NT2/D1 (cell line): ENCODE results near the gene FCER2.

Experiments used
- SUZ12 ChIP-seq: IDR thresholded peaks from 2 replicates; pipeline ENCODE4 v1.6.1; 2011; ENCODE audit not compliant: insufficient read length, insufficient read depth; ENCODE audit errors: extremely low read depth
- ZNF274 ChIP-seq: IDR thresholded peaks from 2 replicates; pipeline ENCODE4 v1.6.1; 2011; ENCODE audit warnings: mild to moderate bottlenecking, low read depth, low read length

- TF ChIP-seq ZNF274 (no peak), SUZ12 (no peak)
These were observed 36.1 kb upstream of the FCER2 start for GRCh38 chr19:7738023-7738422.
